Loucy (cell line): Measurements from ENCODE around the gene COL5A3.

ENCODE experiments used
- H2AFZ ChIP-seq: fragments of 200-600 bp; sonication (generic); 2 replicates; pipeline ENCODE4 v1.6.0; 2016; ENCODE audit warnings: antibody characterized with exemption, mild to moderate bottlenecking, low read length, moderate library complexity
- H3F3A ChIP-seq: fragments of 200-600 bp; 2 replicates; pipeline ENCODE4 v1.6.0; 2016; ENCODE audit warnings: antibody characterized with exemption, low read depth, mild to moderate bottlenecking
- H3K27me3 ChIP-seq: fragments of 200-600 bp; sonication (generic); 2 replicates; pipeline ENCODE4 v1.6.1; 2014; ENCODE audit warnings: low read length, mild to moderate bottlenecking; ENCODE audit not compliant: insufficient read depth, poor library complexity, severe bottlenecking
- H3K36me3 ChIP-seq: fragments of 200-600 bp; sonication (generic); 2 replicates; pipeline ENCODE4 v1.6.1; 2016; ENCODE audit warnings: low read length; ENCODE audit not compliant: insufficient read depth
- H3K4me1 ChIP-seq: fragments of 200-600 bp; sonication (generic); 2 replicates; pipeline ENCODE4 v1.5.1; 2014; ENCODE audit warnings: low read length, mild to moderate bottlenecking; ENCODE audit not compliant: insufficient read depth, poor library complexity, severe bottlenecking
- H3K4me2 ChIP-seq: fragments of 200-600 bp; sonication (generic); 2 replicates; pipeline ENCODE4 v1.6.0; 2014; ENCODE audit warnings: antibody characterized with exemption, low read length, low read depth, mild to moderate bottlenecking; ENCODE audit not compliant: poor library complexity, severe bottlenecking
- H3K4me3 ChIP-seq: fragments of 200-600 bp; sonication (generic); 2 replicates; pipeline ENCODE4 v1.5.1; 2014; ENCODE audit warnings: low read length, mild to moderate bottlenecking, mixed read lengths; ENCODE audit not compliant: poor library complexity, severe bottlenecking
- H3K79me2 ChIP-seq: fragments of 200-600 bp; sonication (generic); 2 replicates; pipeline ENCODE4 v1.6.1; 2014; ENCODE audit warnings: low read length; ENCODE audit not compliant: insufficient read depth
- H3K9ac ChIP-seq: fragments of 200-600 bp; sonication (generic); 2 replicates; pipeline ENCODE4 v1.6.0; 2014; ENCODE audit warnings: mild to moderate bottlenecking, low read depth, low read length, moderate library complexity; ENCODE audit not compliant: poor library complexity, severe bottlenecking
- H3K9me2 ChIP-seq: fragments of 200-600 bp; sonication (generic); replicated peaks from 2 replicates; pipeline ENCODE4 v1.6.1; 2016; ENCODE audit warnings: low read depth, low read length, mixed read lengths
- H3K9me3 ChIP-seq: fragments of 200-600 bp; sonication (generic); 2 replicates; pipeline ENCODE4 v1.6.1; 2014; ENCODE audit warnings: mild to moderate bottlenecking, antibody characterized with exemption, low read length, low read depth; ENCODE audit not compliant: insufficient read depth
- H4K20me1 ChIP-seq: fragments of 200-600 bp; sonication (generic); 2 replicates; pipeline ENCODE4 v1.6.0; 2014; ENCODE audit warnings: antibody characterized with exemption, low read length, mild to moderate bottlenecking; ENCODE audit not compliant: insufficient read depth, poor library complexity, severe bottlenecking
- EZH2phosphoT487 ChIP-seq: fragments of 200-600 bp; IDR thresholded peaks from 2 replicates; pipeline ENCODE4 v1.6.1; 2018; ENCODE audit warnings: antibody characterized with exemption, mild to moderate bottlenecking, moderate library complexity, borderline replicate concordance
- TF ChIP-seq, protein P1 (sequence below): fragments of 200-600 bp; sonication (generic); conservative IDR thresholded peaks from 2 replicates; pipeline ENCODE4 v1.5.1; 2014; ENCODE audit warnings: mild to moderate bottlenecking, antibody characterized with exemption, low read length

Gene COL5A3

GRCh38 chr19:9911524-9912185, 98.6 kb downstream of the COL5A3 start:
- H3K9ac ChIP-seq, result no peak overlapping the region
- no peak overlapping the region for H3K4me3 ChIP-seq
- H2AFZ ChIP-seq, result no peak overlapping the region
- no peak overlapping the region for H3K4me2 ChIP-seq
- H3K79me2 ChIP-seq, result no peaks in the 10 kb centered on the region
- no peaks in the 10 kb centered on the region for H3K9me2 ChIP-seq
- H3K36me3 ChIP-seq, result no peaks in the 10 kb centered on the region
- H4K20me1 ChIP-seq, result no peaks in the 10 kb centered on the region
- H3K9me3 ChIP-seq, result no peaks in the 10 kb centered on the region
- no peak for TF ChIP-seq EZH2phosphoT487
- TF ChIP-seq, protein P1, sequence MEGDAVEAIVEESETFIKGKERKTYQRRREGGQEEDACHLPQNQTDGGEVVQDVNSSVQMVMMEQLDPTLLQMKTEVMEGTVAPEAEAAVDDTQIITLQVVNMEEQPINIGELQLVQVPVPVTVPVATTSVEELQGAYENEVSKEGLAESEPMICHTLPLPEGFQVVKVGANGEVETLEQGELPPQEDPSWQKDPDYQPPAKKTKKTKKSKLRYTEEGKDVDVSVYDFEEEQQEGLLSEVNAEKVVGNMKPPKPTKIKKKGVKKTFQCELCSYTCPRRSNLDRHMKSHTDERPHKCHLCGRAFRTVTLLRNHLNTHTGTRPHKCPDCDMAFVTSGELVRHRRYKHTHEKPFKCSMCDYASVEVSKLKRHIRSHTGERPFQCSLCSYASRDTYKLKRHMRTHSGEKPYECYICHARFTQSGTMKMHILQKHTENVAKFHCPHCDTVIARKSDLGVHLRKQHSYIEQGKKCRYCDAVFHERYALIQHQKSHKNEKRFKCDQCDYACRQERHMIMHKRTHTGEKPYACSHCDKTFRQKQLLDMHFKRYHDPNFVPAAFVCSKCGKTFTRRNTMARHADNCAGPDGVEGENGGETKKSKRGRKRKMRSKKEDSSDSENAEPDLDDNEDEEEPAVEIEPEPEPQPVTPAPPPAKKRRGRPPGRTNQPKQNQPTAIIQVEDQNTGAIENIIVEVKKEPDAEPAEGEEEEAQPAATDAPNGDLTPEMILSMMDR, result no peak
- no peaks in the 10 kb centered on the region for H3K27me3 ChIP-seq
- H3K4me1 ChIP-seq, result no peaks in the 10 kb centered on the region
- H3F3A ChIP-seq, result no peaks in the 10 kb centered on the region

DNA sequence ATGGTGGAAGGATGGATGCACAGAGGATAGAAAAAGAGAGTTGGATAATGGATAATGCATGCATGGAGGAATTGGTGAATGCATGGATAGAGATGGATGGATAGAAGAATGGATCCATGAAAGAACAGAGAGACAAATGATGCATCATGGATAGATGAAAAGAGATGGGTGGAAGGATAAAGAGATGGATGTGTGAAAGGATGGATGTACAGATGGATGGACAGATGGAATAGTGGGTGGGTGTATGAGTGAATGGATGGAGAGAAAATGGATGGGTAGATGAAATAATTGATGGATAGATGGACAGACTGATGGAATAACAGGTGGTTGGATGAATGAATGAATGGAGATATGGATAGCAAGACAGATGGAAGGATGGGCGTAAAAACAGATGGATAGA, 99.7 kb downstream of the COL5A3 start:
- Histone ChIP-seq H3K4me2 (no peak overlapping the region), H3K9me2 (no peaks in the 10 kb centered on the region), H3K4me1 (no peaks in the 10 kb centered on the region), H3K27me3 (no peaks in the 10 kb centered on the region), H3F3A (no peaks in the 10 kb centered on the region), H2AFZ (no peak overlapping the region), H3K4me3 (no peak overlapping the region), H3K36me3 (no peaks in the 10 kb centered on the region), H3K9ac (no peak overlapping the region), H3K9me3 (no peaks in the 10 kb centered on the region), H3K79me2 (no peaks in the 10 kb centered on the region), H4K20me1 (no peaks in the 10 kb centered on the region)
- TF ChIP-seq, protein P1, result no peak
- no peak for TF ChIP-seq EZH2phosphoT487
